ENCODE results near the gene BCL2L13.

The BCL2L13 gene

GRCh38 chr22:17698948-17699347, 60.4 kb downstream of the BCL2L13 start:
- no peaks in the 10 kb centered on the region for H3K27me3 Mint-ChIP-seq

GRCh38 chr22:17699696-17700340, 61.3 kb downstream of the BCL2L13 start:
- Mint-ChIP-seq H3K4me1 (no peaks in the 10 kb centered on the region), H3K27me3 (no peaks in the 10 kb centered on the region), H3K27ac (no peak overlapping the region), H3K9me3 (no peaks in the 10 kb centered on the region), H3K4me3 (no peak overlapping the region), H3K36me3 (peaks cover 18% of the 10 kb centered on the region)
- ATAC-seq: no peak

More at GRCh38 chr22:17698948-17699347, 60.4 kb downstream of the BCL2L13 start:
- no peak for ATAC-seq
- H3K36me3 Mint-ChIP-seq: peaks cover 18% of the 10 kb centered on the region
- no peaks in the 10 kb centered on the region for H3K9me3 Mint-ChIP-seq
- no peak overlapping the region for H3K4me3 Mint-ChIP-seq
- H3K27ac Mint-ChIP-seq: no peak overlapping the region
- no peaks in the 10 kb centered on the region for H3K4me1 Mint-ChIP-seq

- peaks cover 18% of the 10 kb centered on the region for H3K36me3 Mint-ChIP-seq
- H3K4me1 Mint-ChIP-seq: peaks cover 2% of the 10 kb centered on the region
- no peaks in the 10 kb centered on the region for H3K27me3 Mint-ChIP-seq
- no peak overlapping the region for H3K4me3 Mint-ChIP-seq
- no peaks in the 10 kb centered on the region for H3K9me3 Mint-ChIP-seq
- no peak overlapping the region for H3K27ac Mint-ChIP-seq
- ATAC-seq: no peak
These were observed 62.2 kb downstream of the BCL2L13 start for GRCh38 chr22:17700778-17701177.

GRCh38 chr22:17703811-17704210, 65.3 kb downstream of the BCL2L13 start:
- Mint-ChIP-seq H3K36me3 (peaks cover 11% of the 10 kb centered on the region), H3K27me3 (no peaks in the 10 kb centered on the region), H3K4me1 (peaks cover 18% of the 10 kb centered on the region), H3K9me3 (no peaks in the 10 kb centered on the region), H3K4me3 (no peak overlapping the region), H3K27ac (no peak overlapping the region)
- ATAC-seq: no peak

GRCh38 chr22:17705546-17705945, 67.0 kb downstream of the BCL2L13 start:
- no peak for ATAC-seq

GRCh38 chr22:17705951-17706900, 67.7 kb downstream of the BCL2L13 start:
- H3K27me3 Mint-ChIP-seq: no peaks in the 10 kb centered on the region
- peaks cover 18% of the 10 kb centered on the region for H3K4me1 Mint-ChIP-seq
- peak; percentile 97 for ATAC-seq
- H3K36me3 Mint-ChIP-seq: no peaks in the 10 kb centered on the region
- H3K9me3 Mint-ChIP-seq: no peaks in the 10 kb centered on the region
- peak overlapping the region; percentile 77 for H3K27ac Mint-ChIP-seq
- H3K4me3 Mint-ChIP-seq: peak overlapping the region; percentile 48

More at GRCh38 chr22:17705546-17705945, 67.0 kb downstream of the BCL2L13 start:
- Mint-ChIP-seq H3K27ac (peak overlapping the region; percentile 77), H3K4me1 (peaks cover 18% of the 10 kb centered on the region), H3K9me3 (no peaks in the 10 kb centered on the region), H3K27me3 (no peaks in the 10 kb centered on the region), H3K4me3 (no peak overlapping the region), H3K36me3 (no peaks in the 10 kb centered on the region)

GRCh38 chr22:17706947-17707346, 68.4 kb downstream of the BCL2L13 start:
- Mint-ChIP-seq H3K27ac (peak overlapping the region; percentile 77), H3K27me3 (no peaks in the 10 kb centered on the region), H3K9me3 (no peaks in the 10 kb centered on the region), H3K36me3 (peaks cover 5% of the 10 kb centered on the region), H3K4me1 (peaks cover 18% of the 10 kb centered on the region), H3K4me3 (peak overlapping the region; percentile 48)
- no peak for ATAC-seq

- Mint-ChIP-seq H3K27me3 (no peaks in the 10 kb centered on the region), H3K36me3 (peaks cover 11% of the 10 kb centered on the region), H3K9me3 (no peaks in the 10 kb centered on the region), H3K27ac (peak overlapping the region; percentile 77), H3K4me1 (peaks cover 18% of the 10 kb centered on the region), H3K4me3 (no peak overlapping the region)
- ATAC-seq: no peak
These were observed 69.0 kb downstream of the BCL2L13 start for GRCh38 chr22:17707526-17707925.

GRCh38 chr22:17710023-17710422, 71.5 kb downstream of the BCL2L13 start:
- Mint-ChIP-seq H3K9me3 (no peaks in the 10 kb centered on the region), H3K36me3 (peaks cover 20% of the 10 kb centered on the region), H3K27me3 (no peaks in the 10 kb centered on the region), H3K27ac (no peak overlapping the region), H3K4me3 (no peak overlapping the region), H3K4me1 (peaks cover 18% of the 10 kb centered on the region)
- ATAC-seq: no peak

GRCh38 chr22:17712441-17712840, 73.9 kb downstream of the BCL2L13 start:
- no peak for ATAC-seq
- no peak overlapping the region for H3K4me3 Mint-ChIP-seq

GRCh38 chr22:17716529-17716928, 78.0 kb downstream of the BCL2L13 start:
- Mint-ChIP-seq H3K4me3 (no peak overlapping the region), H3K4me1 (no peaks in the 10 kb centered on the region), H3K36me3 (peaks cover 28% of the 10 kb centered on the region), H3K27ac (no peak overlapping the region), H3K27me3 (no peaks in the 10 kb centered on the region), H3K9me3 (no peaks in the 10 kb centered on the region)
- no peak for ATAC-seq

More at GRCh38 chr22:17712441-17712840, 73.9 kb downstream of the BCL2L13 start:
- peaks cover 24% of the 10 kb centered on the region for H3K36me3 Mint-ChIP-seq
- H3K4me1 Mint-ChIP-seq: no peaks in the 10 kb centered on the region
- no peaks in the 10 kb centered on the region for H3K27me3 Mint-ChIP-seq
- H3K27ac Mint-ChIP-seq: no peak overlapping the region
- H3K9me3 Mint-ChIP-seq: no peaks in the 10 kb centered on the region

- Mint-ChIP-seq H3K36me3 (peaks cover 17% of the 10 kb centered on the region), H3K27ac (peak overlapping the region; percentile 41)
These were observed 79.2 kb downstream of the BCL2L13 start for GRCh38 chr22:17717708-17718107.

GRCh38 chr22:17719911-17720310, 81.4 kb downstream of the BCL2L13 start:
- H3K27ac Mint-ChIP-seq: no peak overlapping the region
- no peaks in the 10 kb centered on the region for H3K27me3 Mint-ChIP-seq
- peaks cover 9% of the 10 kb centered on the region for H3K4me1 Mint-ChIP-seq

More at GRCh38 chr22:17717708-17718107, 79.2 kb downstream of the BCL2L13 start:
- H3K9me3 Mint-ChIP-seq: no peaks in the 10 kb centered on the region
- H3K27me3 Mint-ChIP-seq: no peaks in the 10 kb centered on the region
- no peak overlapping the region for H3K4me3 Mint-ChIP-seq
- ATAC-seq: no peak
- no peaks in the 10 kb centered on the region for H3K4me1 Mint-ChIP-seq

GRCh38 chr22:17724241-17724640, 85.7 kb downstream of the BCL2L13 start:
- Mint-ChIP-seq H3K27ac (no peak overlapping the region), H3K36me3 (peaks cover 26% of the 10 kb centered on the region), H3K4me3 (no peak overlapping the region), H3K4me1 (peaks cover 9% of the 10 kb centered on the region), H3K27me3 (no peaks in the 10 kb centered on the region), H3K9me3 (no peaks in the 10 kb centered on the region)
- no peak for ATAC-seq

More at GRCh38 chr22:17719911-17720310, 81.4 kb downstream of the BCL2L13 start:
- no peaks in the 10 kb centered on the region for H3K9me3 Mint-ChIP-seq
- ATAC-seq: no peak
- no peak overlapping the region for H3K4me3 Mint-ChIP-seq
- H3K36me3 Mint-ChIP-seq: peaks cover 18% of the 10 kb centered on the region

- Mint-ChIP-seq H3K4me3 (no peak overlapping the region), H3K9me3 (no peaks in the 10 kb centered on the region), H3K27me3 (no peaks in the 10 kb centered on the region), H3K36me3 (peaks cover 33% of the 10 kb centered on the region), H3K4me1 (peaks cover 9% of the 10 kb centered on the region), H3K27ac (no peak overlapping the region)
- ATAC-seq: no peak
These were observed 86.3 kb downstream of the BCL2L13 start for GRCh38 chr22:17724678-17725499.

All from stimulated activated memory B cell treated with anti-CD40 and anti-IgM and Interleukin-4, amounts not matched to agents 10 μg/mL and 1 μg/mL and 100 μg/mL, for 72 hours (primary cell).